Measurements from ENCODE around the gene CADPS2.

The CADPS2 gene

DNA sequence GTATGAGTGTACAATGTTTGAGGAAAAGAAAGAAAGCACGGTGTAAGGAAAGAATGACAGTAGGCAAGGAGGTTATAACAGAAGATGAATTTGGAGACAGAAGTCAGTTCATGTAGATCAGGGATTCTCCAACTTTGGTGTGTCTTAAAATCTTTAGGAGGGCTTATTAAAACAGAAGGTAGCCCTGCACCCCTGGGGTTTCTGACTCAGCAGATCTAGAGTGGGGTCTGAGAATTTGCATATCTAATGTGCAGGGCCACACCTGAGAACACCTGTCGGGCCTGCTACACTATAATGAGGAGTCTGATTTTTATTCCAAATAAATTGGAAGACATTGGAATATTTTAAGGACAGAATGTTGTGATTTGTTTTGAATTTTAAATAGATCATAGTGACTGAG is 307.9 kb downstream of the CADPS2 start:
- TF ChIP-seq, protein P1, sequence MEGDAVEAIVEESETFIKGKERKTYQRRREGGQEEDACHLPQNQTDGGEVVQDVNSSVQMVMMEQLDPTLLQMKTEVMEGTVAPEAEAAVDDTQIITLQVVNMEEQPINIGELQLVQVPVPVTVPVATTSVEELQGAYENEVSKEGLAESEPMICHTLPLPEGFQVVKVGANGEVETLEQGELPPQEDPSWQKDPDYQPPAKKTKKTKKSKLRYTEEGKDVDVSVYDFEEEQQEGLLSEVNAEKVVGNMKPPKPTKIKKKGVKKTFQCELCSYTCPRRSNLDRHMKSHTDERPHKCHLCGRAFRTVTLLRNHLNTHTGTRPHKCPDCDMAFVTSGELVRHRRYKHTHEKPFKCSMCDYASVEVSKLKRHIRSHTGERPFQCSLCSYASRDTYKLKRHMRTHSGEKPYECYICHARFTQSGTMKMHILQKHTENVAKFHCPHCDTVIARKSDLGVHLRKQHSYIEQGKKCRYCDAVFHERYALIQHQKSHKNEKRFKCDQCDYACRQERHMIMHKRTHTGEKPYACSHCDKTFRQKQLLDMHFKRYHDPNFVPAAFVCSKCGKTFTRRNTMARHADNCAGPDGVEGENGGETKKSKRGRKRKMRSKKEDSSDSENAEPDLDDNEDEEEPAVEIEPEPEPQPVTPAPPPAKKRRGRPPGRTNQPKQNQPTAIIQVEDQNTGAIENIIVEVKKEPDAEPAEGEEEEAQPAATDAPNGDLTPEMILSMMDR (conservative IDR thresholded peaks at IDR 0.05; ENCODE audit: low read depth, low read length): no peak
- H3K4me3 ChIP-seq (ENCODE audit: low read depth, low read length): no peak overlapping the region
- no peak for DNase-seq (ENCODE audit: low read depth)

DNA sequence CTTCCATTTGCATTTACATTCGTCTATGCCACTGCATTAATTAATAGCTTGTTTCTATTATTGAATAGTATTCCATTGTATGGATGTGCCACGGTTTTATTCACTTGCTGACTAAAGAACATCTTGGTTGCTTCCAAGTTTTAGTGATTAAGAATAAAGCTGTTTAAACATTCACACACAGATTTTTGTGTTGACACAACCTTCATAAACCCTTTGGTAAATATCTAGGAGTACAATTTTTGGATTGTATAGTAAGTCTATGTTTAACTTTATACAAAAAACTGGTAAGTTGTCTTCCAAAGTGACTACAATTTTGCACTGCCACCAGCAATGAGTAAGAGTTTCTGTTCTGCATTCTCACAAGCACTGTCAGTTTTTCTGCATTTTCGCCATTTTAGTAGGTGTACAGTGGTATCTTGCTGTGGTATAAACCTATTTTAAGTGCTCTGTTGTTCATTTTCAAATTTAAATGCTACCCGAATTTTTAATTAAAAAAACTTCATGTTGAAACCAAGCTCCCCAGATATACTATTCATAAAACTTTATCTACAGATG is 308.7 kb downstream of the CADPS2 start:
- TF ChIP-seq, protein P1 (conservative IDR thresholded peaks at IDR 0.05; ENCODE audit: low read depth, low read length): no peak
- no peak overlapping the region for H3K4me3 ChIP-seq (ENCODE audit: low read depth, low read length)
- DNase-seq (ENCODE audit: low read depth): no peak

DNA sequence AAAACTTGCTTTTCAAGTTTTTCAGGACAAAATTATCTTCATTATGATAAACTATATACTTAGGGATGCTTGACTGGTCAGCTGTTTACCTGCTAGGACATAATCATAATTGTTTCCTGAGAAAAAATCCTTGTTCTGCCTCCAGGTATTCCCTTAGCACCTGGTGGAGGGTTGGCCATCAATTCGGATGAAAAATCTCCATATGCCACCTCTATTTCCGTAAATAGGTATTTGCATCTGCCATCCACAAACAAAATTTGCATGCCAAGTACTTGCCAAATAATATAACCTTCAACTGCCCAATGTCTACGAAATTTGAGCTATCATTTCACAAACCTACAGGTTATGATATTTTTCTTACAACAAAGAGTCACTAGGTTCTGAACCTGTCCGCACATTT is 313.6 kb downstream of the CADPS2 start:
- TF ChIP-seq, protein P1 (conservative IDR thresholded peaks at IDR 0.05; ENCODE audit: low read depth, low read length): no peak
- DNase-seq (ENCODE audit: low read depth): no peak
- H3K4me3 ChIP-seq (ENCODE audit: low read depth, low read length): no peak overlapping the region

DNA sequence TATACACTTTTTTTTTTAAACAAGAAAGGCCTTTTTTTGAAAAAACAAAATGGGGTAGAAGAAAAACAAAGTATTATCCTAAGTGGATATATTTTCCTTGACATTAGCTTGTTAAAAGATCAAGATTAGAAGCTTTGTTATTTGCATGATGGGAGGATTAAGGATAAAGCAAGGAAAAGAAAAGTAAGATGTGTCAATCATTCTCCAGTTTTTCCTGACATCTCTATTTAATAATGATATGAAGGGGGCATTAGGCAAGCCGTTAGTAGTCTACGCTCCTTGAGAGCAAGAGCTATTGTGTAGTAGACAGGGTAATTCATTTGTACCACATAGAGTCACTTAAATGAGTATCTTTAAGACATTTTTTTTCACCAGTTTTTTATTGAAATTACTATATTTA is 324.9 kb downstream of the CADPS2 start:
- TF ChIP-seq, protein P1 (conservative IDR thresholded peaks at IDR 0.05; ENCODE audit: low read depth, low read length): no peak
- DNase-seq (ENCODE audit: low read depth): no peak
- no peak overlapping the region for H3K4me3 ChIP-seq (ENCODE audit: low read depth, low read length)

DNA sequence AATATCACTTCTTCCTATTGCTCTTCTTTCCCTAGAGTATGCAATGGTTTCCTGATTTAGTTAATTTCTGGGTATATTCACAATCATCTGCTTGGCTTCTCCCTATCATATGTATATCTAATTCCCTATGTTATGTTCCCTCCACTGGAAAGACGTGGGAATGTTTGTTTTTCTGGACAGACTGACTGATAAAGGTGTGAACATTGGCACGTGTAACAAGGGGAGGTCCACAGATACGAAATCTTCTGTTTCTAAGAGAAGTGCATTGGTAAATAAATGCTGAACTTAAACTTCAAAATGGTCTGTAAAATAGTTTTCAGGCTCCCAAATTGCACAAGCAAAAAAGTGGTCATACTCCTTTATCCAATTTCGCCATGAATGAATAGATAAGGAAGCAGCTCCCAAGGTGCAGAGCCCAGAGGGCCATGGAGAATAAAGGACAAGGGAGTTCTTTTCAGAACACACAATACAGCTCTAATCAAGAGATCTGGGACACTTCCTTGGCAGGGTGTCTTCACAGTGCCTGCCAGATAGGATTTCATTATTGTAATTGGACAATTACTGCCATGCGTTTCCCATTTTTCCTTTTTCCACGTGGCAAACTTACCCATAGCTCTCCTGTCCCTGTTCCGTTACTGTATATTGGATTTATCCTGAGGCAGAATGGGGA is 329.3 kb downstream of the CADPS2 start:
- no peak overlapping the region for H3K4me3 ChIP-seq (ENCODE audit: low read depth, low read length)
- no peak for DNase-seq (ENCODE audit: low read depth)
- TF ChIP-seq, protein P1 (conservative IDR thresholded peaks at IDR 0.05; ENCODE audit: low read depth, low read length): no peak

DNA sequence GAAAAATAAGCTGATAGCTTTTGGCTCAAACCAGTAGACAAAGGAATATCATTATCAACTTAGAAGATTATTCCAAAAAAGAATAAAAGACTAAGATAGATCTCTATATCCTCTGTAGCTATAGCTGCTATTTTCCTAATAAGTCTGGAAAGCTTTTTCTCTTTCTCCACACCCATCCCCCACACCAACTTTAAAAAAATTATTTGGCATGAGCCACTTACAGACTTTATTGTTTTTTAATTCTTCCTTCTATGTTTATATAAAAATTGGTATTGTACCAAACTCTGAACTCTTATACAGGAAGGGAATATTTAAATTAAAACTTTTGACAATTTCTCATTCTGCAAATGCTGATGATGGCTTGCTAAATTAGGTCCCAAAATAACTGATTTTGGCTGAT is 330.0 kb downstream of the CADPS2 start:
- H3K4me3 ChIP-seq (ENCODE audit: low read depth, low read length): no peak overlapping the region
- no peak for DNase-seq (ENCODE audit: low read depth)
- TF ChIP-seq, protein P1 (conservative IDR thresholded peaks at IDR 0.05; ENCODE audit: low read depth, low read length): no peak

DNA sequence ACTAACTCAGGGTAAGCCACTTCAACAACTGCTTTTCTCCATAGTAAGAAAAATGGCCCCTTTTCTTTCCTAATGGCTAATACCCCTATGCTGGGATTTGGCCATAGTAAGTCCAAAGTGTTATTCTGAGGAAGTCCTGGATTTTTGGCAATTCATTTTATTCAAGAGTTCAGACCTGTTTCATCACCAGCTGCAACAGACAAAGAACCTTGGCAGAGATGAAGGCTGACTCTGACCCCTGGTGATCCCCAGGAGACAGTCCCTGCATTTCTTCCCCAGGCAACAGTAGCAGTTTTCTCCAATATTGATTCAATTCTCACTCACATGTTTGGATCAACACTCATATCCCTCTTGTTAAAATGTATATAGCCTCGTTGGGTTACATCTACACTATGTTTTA is 332.5 kb downstream of the CADPS2 start:
- TF ChIP-seq, protein P1 (conservative IDR thresholded peaks at IDR 0.05; ENCODE audit: low read depth, low read length): no peak
- DNase-seq (ENCODE audit: low read depth): no peak
- no peak overlapping the region for H3K4me3 ChIP-seq (ENCODE audit: low read depth, low read length)
